Measurements from ENCODE around the gene ADARB1. TPM values are rescaled to one million over a fixed set of nuclear protein-coding genes. Genes with fewer than 3 reads are reported as not detected.

ADARB1 gene
- total RNA-seq, 4 donors from 2014 or later = 6.8 to 32.2 (median 17.3) TPM

GRCh38 chr21:45251635-45252447, 177.5 kb downstream of the ADARB1 start:
- Histone ChIP-seq H3K27ac (no peak overlapping the region), H3K36me3 (no peaks in the 10 kb centered on the region), H3K4me1 (peaks cover 0 to 9% (median 5%) of the 10 kb centered on the region in 4 donors), H3K4me3 (no peak overlapping the region), H3K9me3 (no peaks in the 10 kb centered on the region), H3K27me3 (peaks cover 34% of the 10 kb centered on the region)
- intact Hi-C loops (cut with DNase I; ENCODE audit: low total_unique reads) = no loop called here
- in situ Hi-C loops (cut with MboI; ENCODE audit: low pct_ligation_motif_present in 1 of 4, low pct_unique_long_range_greater_than_20kb in 1 of 4, low sequenced_read_pairs in 3 of 4) = no loop called here
- no peak for DNase-seq
- 93 to 100% methylated on average over 1 to 28 of the region's 28 CpGs for WGBS, 2 donors (ENCODE audit: low coverage in 1 of 2)
- no peak for TF ChIP-seq POLR2AphosphoS5 (IDR thresholded peaks at IDR 0.05)
- no peak for TF ChIP-seq POLR2A (IDR thresholded peaks at IDR 0.05)
- TF ChIP-seq EP300 (IDR thresholded peaks at IDR 0.05; ENCODE audit: low read depth) = no peak
- TF ChIP-seq, protein P1, sequence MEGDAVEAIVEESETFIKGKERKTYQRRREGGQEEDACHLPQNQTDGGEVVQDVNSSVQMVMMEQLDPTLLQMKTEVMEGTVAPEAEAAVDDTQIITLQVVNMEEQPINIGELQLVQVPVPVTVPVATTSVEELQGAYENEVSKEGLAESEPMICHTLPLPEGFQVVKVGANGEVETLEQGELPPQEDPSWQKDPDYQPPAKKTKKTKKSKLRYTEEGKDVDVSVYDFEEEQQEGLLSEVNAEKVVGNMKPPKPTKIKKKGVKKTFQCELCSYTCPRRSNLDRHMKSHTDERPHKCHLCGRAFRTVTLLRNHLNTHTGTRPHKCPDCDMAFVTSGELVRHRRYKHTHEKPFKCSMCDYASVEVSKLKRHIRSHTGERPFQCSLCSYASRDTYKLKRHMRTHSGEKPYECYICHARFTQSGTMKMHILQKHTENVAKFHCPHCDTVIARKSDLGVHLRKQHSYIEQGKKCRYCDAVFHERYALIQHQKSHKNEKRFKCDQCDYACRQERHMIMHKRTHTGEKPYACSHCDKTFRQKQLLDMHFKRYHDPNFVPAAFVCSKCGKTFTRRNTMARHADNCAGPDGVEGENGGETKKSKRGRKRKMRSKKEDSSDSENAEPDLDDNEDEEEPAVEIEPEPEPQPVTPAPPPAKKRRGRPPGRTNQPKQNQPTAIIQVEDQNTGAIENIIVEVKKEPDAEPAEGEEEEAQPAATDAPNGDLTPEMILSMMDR (IDR thresholded peaks at IDR 0.05) = no peak

DNA sequence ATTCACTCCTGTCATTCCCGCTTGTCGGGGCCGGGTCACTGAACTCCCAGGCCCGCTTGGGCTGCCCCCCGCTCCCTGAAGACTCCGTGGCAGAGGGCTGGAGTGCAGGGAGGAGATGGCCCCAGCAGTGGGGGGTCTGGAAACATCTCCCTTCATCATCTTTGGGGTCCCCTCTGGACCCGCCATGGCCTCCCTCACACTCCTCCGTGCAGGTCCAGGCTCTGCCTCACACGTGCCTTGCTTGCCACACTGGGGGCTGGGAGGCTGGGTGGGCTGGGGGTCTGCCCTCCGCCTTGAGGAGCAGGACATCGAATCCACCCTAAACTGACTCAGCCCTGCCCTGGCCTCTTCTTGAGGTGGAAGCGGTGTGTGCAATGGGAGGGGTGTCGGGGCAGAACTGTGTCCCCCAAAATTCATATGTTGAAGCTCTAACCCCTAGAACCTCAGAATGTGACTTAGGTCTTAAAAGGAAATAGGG, 178.1 kb downstream of the ADARB1 start:
- in situ Hi-C loops (cut with MboI; ENCODE audit: low pct_ligation_motif_present in 1 of 4, low pct_unique_long_range_greater_than_20kb in 1 of 4, low sequenced_read_pairs in 3 of 4) (no loop called here), intact Hi-C loops (cut with DNase I; ENCODE audit: low total_unique reads) (no loop called here)
- peaks cover 0 to 9% (median 5%) of the 10 kb centered on the region in 4 donors for H3K4me1 ChIP-seq
- no peak for DNase-seq
- no peak overlapping the region for H3K27ac ChIP-seq
- no peak overlapping the region for H3K4me3 ChIP-seq
- no peaks in the 10 kb centered on the region for H3K9me3 ChIP-seq
- TF ChIP-seq POLR2AphosphoS5 (IDR thresholded peaks at IDR 0.05) (no peak), EP300 (IDR thresholded peaks at IDR 0.05; ENCODE audit: low read depth) (no peak), POLR2A (IDR thresholded peaks at IDR 0.05) (no peak)
- TF ChIP-seq, protein P1 (IDR thresholded peaks at IDR 0.05) = no peak
- no peaks in the 10 kb centered on the region for H3K36me3 ChIP-seq
- WGBS, 2 donors (ENCODE audit: low coverage in 1 of 2) = 84% methylated on average over 9 of the region's 13 CpGs; no CpG with 5 or more reads in 1 of the 2 donors
- peaks cover 40% of the 10 kb centered on the region for H3K27me3 ChIP-seq

DNA sequence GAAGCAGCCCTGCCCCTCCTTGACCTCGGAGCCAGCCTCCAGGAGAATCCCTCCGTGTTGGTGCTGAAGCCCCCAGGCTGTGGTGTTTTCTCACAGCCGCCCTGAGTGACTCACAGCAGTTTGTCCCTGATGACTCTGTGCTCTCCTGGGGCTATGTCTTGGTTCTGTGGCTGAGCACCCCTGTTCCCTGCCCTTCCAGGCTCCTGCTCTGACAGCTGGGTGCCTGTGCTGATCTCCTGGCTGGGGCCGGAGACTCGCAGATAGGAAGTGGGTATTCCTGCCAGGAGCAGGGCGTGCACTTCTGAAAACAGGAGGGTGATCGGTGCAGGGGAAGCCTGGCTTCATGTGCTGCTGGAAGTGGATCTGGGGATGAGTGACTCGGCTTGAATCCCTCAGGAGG, 178.8 kb downstream of the ADARB1 start:
- Histone ChIP-seq H3K27ac (no peak overlapping the region), H3K36me3 (no peaks in the 10 kb centered on the region), H3K9me3 (no peaks in the 10 kb centered on the region), H3K4me1 (peaks cover 0 to 9% (median 5%) of the 10 kb centered on the region in 4 donors), H3K4me3 (no peak overlapping the region), H3K27me3 (peaks cover 42% of the 10 kb centered on the region)
- WGBS, 2 donors (ENCODE audit: low coverage in 1 of 2) = 48% methylated on average over 8 of the region's 8 CpGs; no CpG with 5 or more reads in 1 of the 2 donors
- no peak for TF ChIP-seq POLR2A (IDR thresholded peaks at IDR 0.05)
- TF ChIP-seq EP300 (IDR thresholded peaks at IDR 0.05; ENCODE audit: low read depth) = no peak
- DNase-seq = no peak
- intact Hi-C loops (cut with DNase I; ENCODE audit: low total_unique reads) = no loop called here
- in situ Hi-C loops (cut with MboI; ENCODE audit: low pct_ligation_motif_present in 1 of 4, low pct_unique_long_range_greater_than_20kb in 1 of 4, low sequenced_read_pairs in 3 of 4) = no loop called here

DNA sequence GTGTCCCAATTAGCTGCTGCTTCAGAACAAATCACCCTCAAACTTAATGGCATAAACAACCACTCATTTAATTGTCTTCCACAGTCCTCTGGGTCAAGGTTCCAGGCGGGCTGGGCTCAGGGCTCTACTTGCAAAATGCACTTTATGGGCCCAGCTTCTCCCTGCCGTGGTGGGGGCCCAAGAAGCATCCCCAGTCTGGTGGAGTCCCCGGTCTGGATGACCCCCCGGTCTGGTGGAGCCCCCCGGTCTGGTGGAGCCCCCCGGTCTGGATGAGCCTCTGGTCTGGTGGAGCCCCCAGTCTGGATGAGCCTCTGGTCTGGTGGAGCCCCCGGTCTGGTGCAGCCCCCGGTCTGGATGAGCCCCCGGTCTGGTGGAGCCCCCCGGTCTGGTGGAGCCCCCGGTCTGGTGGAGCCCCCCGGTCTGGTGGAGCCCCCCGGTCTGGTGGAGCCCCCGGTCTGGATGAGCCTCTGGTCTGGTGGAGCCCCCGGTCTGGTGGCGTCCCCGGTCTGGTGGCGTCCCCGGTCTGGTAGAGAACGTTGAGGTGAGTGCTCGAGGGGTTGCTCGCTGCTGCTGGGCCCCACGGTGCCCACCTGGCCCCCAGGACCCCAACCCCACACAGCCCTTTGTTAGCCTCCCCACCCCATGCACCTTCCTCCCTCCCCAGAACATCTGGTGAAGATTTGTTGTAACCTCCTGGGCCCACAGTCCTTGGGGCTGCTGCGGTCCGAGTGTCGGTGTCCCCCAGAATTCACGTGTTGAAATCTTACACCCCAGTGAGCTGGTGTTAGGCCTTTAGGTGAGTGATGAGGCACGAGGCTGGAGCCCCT, 179.5 kb downstream of the ADARB1 start:
- Histone ChIP-seq H3K36me3 (no peaks in the 10 kb centered on the region), H3K4me1 (peaks cover 0 to 3% (median 0%) of the 10 kb centered on the region in 4 donors), H3K9me3 (no peaks in the 10 kb centered on the region), H3K4me3 (no peak overlapping the region), H3K27ac (no peak overlapping the region), H3K27me3 (peaks cover 38% of the 10 kb centered on the region)
- in situ Hi-C loops (cut with MboI; ENCODE audit: low pct_ligation_motif_present in 1 of 4, low pct_unique_long_range_greater_than_20kb in 1 of 4, low sequenced_read_pairs in 3 of 4) (no loop called here), intact Hi-C loops (cut with DNase I; ENCODE audit: low total_unique reads) (loop anchor here (2.0 kb wide), 1 partner anchor 29 kb away; no protein-coding TSS in a partner anchor)
- TF ChIP-seq POLR2AphosphoS5 (IDR thresholded peaks at IDR 0.05) (no peak), EP300 (IDR thresholded peaks at IDR 0.05; ENCODE audit: low read depth) (no peak)
- no peak for DNase-seq
- 66% methylated on average over 12 of the region's 28 CpGs; no CpG with 5 or more reads in 1 of the 2 donors for WGBS, 2 donors (ENCODE audit: low coverage in 1 of 2)

Data from transverse colon (tissue), 4 donors.